ENCODE results near the gene ABAT.

- TF ChIP-seq CTCF (IDR thresholded peaks at IDR 0.05; ENCODE audit: low read depth, low read length) (no peak), EZH2phosphoT487 (IDR thresholded peaks at IDR 0.05; ENCODE audit: low read depth) (no peak)
These were observed 47.0 kb upstream of the ABAT start for GRCh38 chr16:8627456-8627855.
